ENCODE measurements around the gene ANKRD36C.
"Not testable (repeated sequence)": the region's sequence is repeated elsewhere in the genome, so short reads cannot be mapped to it uniquely, and the experiment has no call there.

DNA sequence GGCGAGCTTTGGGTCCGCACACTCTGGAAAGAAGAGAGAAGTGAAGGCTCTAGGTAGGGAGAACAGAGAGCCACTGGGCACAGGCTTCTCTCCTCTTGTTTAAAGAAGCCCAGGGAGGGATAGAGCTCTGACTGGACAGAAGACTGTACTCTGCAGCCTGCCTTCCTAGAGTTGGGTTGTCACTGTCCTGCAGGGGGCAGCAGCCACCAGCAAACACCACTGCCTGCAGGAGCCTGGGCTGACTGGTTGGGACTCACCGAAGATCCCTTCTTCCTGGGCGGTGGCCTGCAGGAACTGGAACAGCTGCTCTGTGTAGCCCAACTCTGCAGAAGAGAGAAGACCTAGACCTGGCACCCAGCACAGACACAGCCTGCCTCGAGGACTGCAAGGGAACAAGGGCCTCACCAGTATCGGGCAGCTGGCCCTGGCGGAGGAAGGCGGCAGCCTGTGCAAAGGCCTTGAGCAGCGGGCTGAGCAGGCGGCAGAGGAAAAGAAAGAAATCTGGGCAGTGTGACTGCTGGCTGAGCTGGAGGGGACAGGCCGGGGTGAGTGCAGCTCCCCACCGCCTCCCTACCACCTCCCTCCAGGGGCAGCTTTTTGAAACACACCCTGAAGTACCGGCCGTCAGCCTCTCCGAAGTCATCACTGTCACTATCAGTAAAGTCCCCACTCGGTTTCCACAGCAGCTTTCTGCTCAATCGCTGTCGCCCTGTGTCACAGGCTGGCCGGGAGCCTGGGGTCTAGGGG, 31.2 kb upstream of the ANKRD36C start:
- not testable (repeated sequence) for TF ChIP-seq EZH2 (IDR thresholded peaks at IDR 0.05; ENCODE audit: borderline replicate concordance, insufficient read depth, low read length, poor library complexity, severe bottlenecking); TAF1 (IDR thresholded peaks at IDR 0.05; ENCODE audit: low read depth); MXI1 (conservative IDR thresholded peaks at IDR 0.05; ENCODE audit: poor library complexity, severe bottlenecking)
- TF ChIP-seq, protein P1, sequence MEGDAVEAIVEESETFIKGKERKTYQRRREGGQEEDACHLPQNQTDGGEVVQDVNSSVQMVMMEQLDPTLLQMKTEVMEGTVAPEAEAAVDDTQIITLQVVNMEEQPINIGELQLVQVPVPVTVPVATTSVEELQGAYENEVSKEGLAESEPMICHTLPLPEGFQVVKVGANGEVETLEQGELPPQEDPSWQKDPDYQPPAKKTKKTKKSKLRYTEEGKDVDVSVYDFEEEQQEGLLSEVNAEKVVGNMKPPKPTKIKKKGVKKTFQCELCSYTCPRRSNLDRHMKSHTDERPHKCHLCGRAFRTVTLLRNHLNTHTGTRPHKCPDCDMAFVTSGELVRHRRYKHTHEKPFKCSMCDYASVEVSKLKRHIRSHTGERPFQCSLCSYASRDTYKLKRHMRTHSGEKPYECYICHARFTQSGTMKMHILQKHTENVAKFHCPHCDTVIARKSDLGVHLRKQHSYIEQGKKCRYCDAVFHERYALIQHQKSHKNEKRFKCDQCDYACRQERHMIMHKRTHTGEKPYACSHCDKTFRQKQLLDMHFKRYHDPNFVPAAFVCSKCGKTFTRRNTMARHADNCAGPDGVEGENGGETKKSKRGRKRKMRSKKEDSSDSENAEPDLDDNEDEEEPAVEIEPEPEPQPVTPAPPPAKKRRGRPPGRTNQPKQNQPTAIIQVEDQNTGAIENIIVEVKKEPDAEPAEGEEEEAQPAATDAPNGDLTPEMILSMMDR (IDR thresholded peaks at IDR 0.05; ENCODE audit: poor library complexity, severe bottlenecking) = peak; percentile 88
- TF ChIP-seq RAD21 (conservative IDR thresholded peaks at IDR 0.05) = peak; percentile 85
- TF ChIP-seq, protein P2, sequence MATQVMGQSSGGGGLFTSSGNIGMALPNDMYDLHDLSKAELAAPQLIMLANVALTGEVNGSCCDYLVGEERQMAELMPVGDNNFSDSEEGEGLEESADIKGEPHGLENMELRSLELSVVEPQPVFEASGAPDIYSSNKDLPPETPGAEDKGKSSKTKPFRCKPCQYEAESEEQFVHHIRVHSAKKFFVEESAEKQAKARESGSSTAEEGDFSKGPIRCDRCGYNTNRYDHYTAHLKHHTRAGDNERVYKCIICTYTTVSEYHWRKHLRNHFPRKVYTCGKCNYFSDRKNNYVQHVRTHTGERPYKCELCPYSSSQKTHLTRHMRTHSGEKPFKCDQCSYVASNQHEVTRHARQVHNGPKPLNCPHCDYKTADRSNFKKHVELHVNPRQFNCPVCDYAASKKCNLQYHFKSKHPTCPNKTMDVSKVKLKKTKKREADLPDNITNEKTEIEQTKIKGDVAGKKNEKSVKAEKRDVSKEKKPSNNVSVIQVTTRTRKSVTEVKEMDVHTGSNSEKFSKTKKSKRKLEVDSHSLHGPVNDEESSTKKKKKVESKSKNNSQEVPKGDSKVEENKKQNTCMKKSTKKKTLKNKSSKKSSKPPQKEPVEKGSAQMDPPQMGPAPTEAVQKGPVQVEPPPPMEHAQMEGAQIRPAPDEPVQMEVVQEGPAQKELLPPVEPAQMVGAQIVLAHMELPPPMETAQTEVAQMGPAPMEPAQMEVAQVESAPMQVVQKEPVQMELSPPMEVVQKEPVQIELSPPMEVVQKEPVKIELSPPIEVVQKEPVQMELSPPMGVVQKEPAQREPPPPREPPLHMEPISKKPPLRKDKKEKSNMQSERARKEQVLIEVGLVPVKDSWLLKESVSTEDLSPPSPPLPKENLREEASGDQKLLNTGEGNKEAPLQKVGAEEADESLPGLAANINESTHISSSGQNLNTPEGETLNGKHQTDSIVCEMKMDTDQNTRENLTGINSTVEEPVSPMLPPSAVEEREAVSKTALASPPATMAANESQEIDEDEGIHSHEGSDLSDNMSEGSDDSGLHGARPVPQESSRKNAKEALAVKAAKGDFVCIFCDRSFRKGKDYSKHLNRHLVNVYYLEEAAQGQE (IDR thresholded peaks at IDR 0.05; ENCODE audit: borderline replicate concordance) = not testable (repeated sequence)

Measured in neural cell (in vitro differentiated cells).